PC-9 (cell line): ENCODE results near the gene GPX3. TPM values are rescaled to one million over a fixed set of nuclear protein-coding genes. Genes with fewer than 3 reads are reported as not detected.

Experiments used
- BruUV-seq: library from RNA; stranded (reverse); fragments of 400-500 nt; replicated peaks from 2 replicates; lab custom pipeline; 2021; lab: Mats Ljungman, UMichigan
- CTCF ChIA-PET: fragments of 300-600 bp; sonication (Branson Sonifier 250); formaldehyde crosslinking; loops from one replicate; lab custom pipeline; 2022; ENCODE audit warnings: antibody characterized with exemption; lab: Charles Lee
- POLR2A ChIA-PET: fragments of 300-600 bp; sonication (Branson Sonifier 250); formaldehyde crosslinking; loops from one replicate; lab custom pipeline; 2022; ENCODE audit warnings: antibody characterized with exemption; ENCODE audit not compliant: unreplicated experiment; lab: Charles Lee
- DNase-seq, 2 experiments: peaks; one replicate each; pipeline versions ENCODE4 v3.0.0 to v3.0.0-alpha.2; 2015 to 2022; ENCODE audit warnings: mixed read lengths in 1 of 2
- H2AFZ ChIP-seq: fragments of 200-600 bp; sonication (generic); 2 replicates; pipeline ENCODE4 v1.8.1; 2017; ENCODE audit warnings: antibody characterized with exemption
- H3F3A ChIP-seq: fragments of 200-600 bp; sonication (generic); 2 replicates; pipeline ENCODE4 v1.8.1; 2017; ENCODE audit warnings: antibody characterized with exemption, mild to moderate bottlenecking, low read depth; ENCODE audit not compliant: insufficient read depth
- H3K27ac ChIP-seq: fragments of 200-600 bp; sonication (generic); 2 replicates; pipeline ENCODE4 v1.6.1; 2016; ENCODE audit warnings: mixed run types
- H3K27me3 ChIP-seq: fragments of 200-600 bp; sonication (generic); 2 replicates; pipeline ENCODE4 v1.6.1; 2016; ENCODE audit warnings: low read depth, mixed run types; ENCODE audit not compliant: insufficient read depth
- H3K36me3 ChIP-seq: fragments of 200-600 bp; sonication (generic); 2 replicates; pipeline ENCODE4 v1.6.1; 2016; ENCODE audit warnings: low read depth, mixed run types
- H3K4me1 ChIP-seq: fragments of 200-600 bp; sonication (generic); replicated peaks from 2 replicates; pipeline ENCODE4 v1.6.1; 2016; ENCODE audit warnings: mixed run types; ENCODE audit not compliant: insufficient read depth
- H3K4me2 ChIP-seq: fragments of 200-600 bp; sonication (generic); 2 replicates; pipeline ENCODE4 v1.6.1; 2017; ENCODE audit warnings: mixed run types
- H3K4me3 ChIP-seq: fragments of 200-600 bp; sonication (generic); 2 replicates; pipeline ENCODE4 v1.6.1; 2016; ENCODE audit warnings: mixed run types
- H3K79me2 ChIP-seq: fragments of 200-600 bp; sonication (generic); 2 replicates; pipeline ENCODE4 v1.6.1; 2017; ENCODE audit warnings: low read depth, mixed run types
- H3K9me2 ChIP-seq: fragments of 200-600 bp; sonication (generic); 2 replicates; pipeline ENCODE4 v1.8.1; 2017; ENCODE audit warnings: mild to moderate bottlenecking; ENCODE audit not compliant: insufficient read depth
- H3K9me3 ChIP-seq: fragments of 200-600 bp; sonication (generic); 2 replicates; pipeline ENCODE4 v1.8.1; 2016; ENCODE audit warnings: low read depth; ENCODE audit not compliant: insufficient read depth
- H4K20me1 ChIP-seq: fragments of 200-600 bp; sonication (generic); 2 replicates; pipeline ENCODE4 v1.8.1; 2017; ENCODE audit not compliant: insufficient read depth
- CTCF ChIP-seq: fragments of 200-600 bp; sonication (generic); conservative IDR thresholded peaks from 2 replicates; pipeline ENCODE4 v1.6.1; 2017; ENCODE audit warnings: mixed run types, antibody characterized with exemption, mild to moderate bottlenecking, moderate library complexity
- EZH2 ChIP-seq: fragments of 200-600 bp; sonication (generic); IDR thresholded peaks from 2 replicates; pipeline ENCODE4 v1.8.0; 2017; ENCODE audit warnings: antibody characterized with exemption, low read depth
- intact Hi-C: fragments of 100-400 bp; cut with micrococcal nuclease; formaldehyde crosslinking; loops from one replicate; pipeline ENCODE4 v1.10.0; 2022; ENCODE audit not compliant: unreplicated experiment
- total RNA-seq: library from RNA; stranded (reverse); gene quantifications from 2 replicates; pipeline ENCODE4 v1.2.3, GENCODE V29; 2021

GPX3 gene
- total RNA-seq, 1 experiment from 2014 or later, result 93.2 TPM

DNA sequence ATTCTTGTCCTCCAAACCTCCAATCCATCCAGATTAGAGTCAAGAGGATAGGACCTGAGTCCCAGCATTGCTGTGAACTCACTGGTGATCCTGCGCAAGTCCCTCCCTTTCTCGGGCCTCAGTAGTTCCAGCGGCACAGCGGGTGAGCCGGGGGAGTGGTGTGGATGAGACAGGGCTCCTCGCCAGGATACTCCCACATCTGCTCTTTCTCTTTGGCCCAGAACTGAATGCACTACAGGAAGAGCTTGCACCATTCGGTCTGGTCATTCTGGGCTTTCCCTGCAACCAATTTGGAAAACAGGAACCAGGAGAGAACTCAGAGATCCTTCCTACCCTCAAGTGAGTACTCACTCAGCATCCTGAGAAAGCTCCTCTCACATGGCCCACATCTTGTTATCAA lies 6.3 kb downstream of the GPX3 start:
- Histone ChIP-seq H3K4me3 (no peak overlapping the region), H4K20me1 (no peaks in the 10 kb centered on the region), H3K27me3 (no peaks in the 10 kb centered on the region), H3F3A (no peaks in the 10 kb centered on the region; the same call in 1 of the 2 replicates), H3K27ac (no peak overlapping the region), H3K9me2 (no peaks in the 10 kb centered on the region), H3K36me3 (0 out of 2 replicates have a peak, but pooled peaks cover 3% of the 10 kb centered on the region), H3K9me3 (no peaks in the 10 kb centered on the region), H3K4me1 (no peaks in the 10 kb centered on the region), H3K4me2 (no peak overlapping the region), H3K79me2 (no peaks in the 10 kb centered on the region), H2AFZ (no peak overlapping the region)
- no TSS peak for BruUV-seq
- DNase-seq, result no peak
- intact Hi-C loops, result loop anchor here (10.0 kb wide), 2 partner anchors 462 to 718 kb away; no protein-coding TSS in a partner anchor
- TF ChIP-seq EZH2 (no peak), CTCF (no peak)
- CTCF ChIA-PET, result no interaction called here
- POLR2A ChIA-PET, result no interaction called here

GRCh38 chr5:151027961-151028479 lies 7.6 kb downstream of the GPX3 start:
- ChIA-PET POLR2A (no interaction called here), CTCF (no interaction called here)
- no peaks in the 10 kb centered on the region for H3K4me1 ChIP-seq
- no peak overlapping the region for H3K27ac ChIP-seq
- no peak overlapping the region for H3K4me3 ChIP-seq
- BruUV-seq, result no TSS peak
- no peaks in the 10 kb centered on the region for H3K9me2 ChIP-seq
- H4K20me1 ChIP-seq, result no peaks in the 10 kb centered on the region
- H3K9me3 ChIP-seq, result no peaks in the 10 kb centered on the region
- H3K27me3 ChIP-seq, result no peaks in the 10 kb centered on the region
- intact Hi-C loops, result loop anchor here (10.0 kb wide), 2 partner anchors 463 to 717 kb away; no protein-coding TSS in a partner anchor
- no peak overlapping the region for H3K4me2 ChIP-seq
- no peak for DNase-seq
- H2AFZ ChIP-seq, result no peak overlapping the region
- TF ChIP-seq CTCF (no peak), EZH2 (no peak)
- no peaks in the 10 kb centered on the region for H3K79me2 ChIP-seq
- H3F3A ChIP-seq, result no peaks in the 10 kb centered on the region; the same call in 1 of the 2 replicates
- 0 out of 2 replicates have a peak, but pooled peaks cover 3% of the 10 kb centered on the region for H3K36me3 ChIP-seq

DNA sequence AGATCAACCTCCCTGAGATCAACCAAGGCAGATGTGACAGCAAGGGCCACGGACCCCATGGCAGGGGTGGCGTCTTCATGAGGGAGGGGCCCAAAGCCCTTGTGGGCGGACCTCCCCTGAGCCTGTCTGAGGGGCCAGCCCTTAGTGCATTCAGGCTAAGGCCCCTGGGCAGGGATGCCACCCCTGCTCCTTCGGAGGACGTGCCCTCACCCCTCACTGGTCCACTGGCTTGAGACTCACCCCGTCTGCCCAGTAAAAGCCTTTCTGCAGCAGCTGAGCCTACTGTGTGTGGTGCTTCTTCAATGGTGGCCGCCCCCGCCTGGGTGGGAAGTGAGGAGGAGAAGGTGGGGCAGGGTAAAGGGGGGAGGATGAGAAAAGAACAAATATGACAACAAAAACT lies 8.3 kb downstream of the GPX3 start:
- no TSS peak for BruUV-seq
- Histone ChIP-seq H3K36me3 (0 out of 2 replicates have a peak, but pooled peaks cover 3% of the 10 kb centered on the region), H3K4me3 (no peak overlapping the region), H3K9me3 (no peaks in the 10 kb centered on the region), H3K27ac (no peak overlapping the region), H2AFZ (no peak overlapping the region), H3F3A (no peaks in the 10 kb centered on the region; the same call in 1 of the 2 replicates), H4K20me1 (no peaks in the 10 kb centered on the region), H3K27me3 (no peaks in the 10 kb centered on the region), H3K4me1 (no peaks in the 10 kb centered on the region), H3K4me2 (no peak overlapping the region), H3K79me2 (no peaks in the 10 kb centered on the region), H3K9me2 (no peaks in the 10 kb centered on the region)
- peak in 1 of 2 experiments; percentile 3 for DNase-seq
- POLR2A ChIA-PET, result no interaction called here
- CTCF ChIA-PET, result no interaction called here
- intact Hi-C loops, result loop anchor here (10.0 kb wide), 2 partner anchors 464 to 716 kb away; no protein-coding TSS in a partner anchor
- TF ChIP-seq EZH2, result no peak
- no peak for TF ChIP-seq CTCF
